ENCODE measurements around the gene THYN1. TPM values are rescaled to one million over a fixed set of nuclear protein-coding genes. Genes with fewer than 3 reads are reported as not detected.
A peak's percentile ranks its signal among the peaks of the same experiment; 100 is the strongest.

THYN1 gene
- total RNA-seq, 1 experiment from 2014 or later = 33.6 TPM

GRCh38 chr11:134254433-134255183 is 1.5 kb upstream of the THYN1 start:
- CTCF ChIA-PET = interaction anchor here (0.5 to 1.2 kb wide), 3 partner anchors 7 to 232 kb away, joined by 3 to 25 read pairs (median 4); no protein-coding TSS in a partner anchor

More at GRCh38 chr11:134254433-134255183, 1.5 kb upstream of the THYN1 start:
- POLR2A ChIA-PET = interaction anchor here (0.6 to 0.7 kb wide), 2 partner anchors 30 to 204 kb away, joined by 3 to 5 read pairs; partner anchors contain the start of gene VPS26B
- Histone ChIP-seq H3K27ac (ENCODE audit: low read length) (peak overlapping the region; percentile 73), H3K9me3 (ENCODE audit: control insufficient read depth, insufficient read depth, low read depth, low read length) (no peaks in the 10 kb centered on the region), H3K36me3 (ENCODE audit: control insufficient read depth, insufficient read depth, low read length) (no peaks in the 10 kb centered on the region), H3K27me3 (ENCODE audit: control insufficient read depth, insufficient read depth, low read length) (no peaks in the 10 kb centered on the region), H3K4me3 (ENCODE audit: low read depth in 2 of 2, low read length in 2 of 2) (peak overlapping the region; percentile 99), H3K4me1 (ENCODE audit: control insufficient read depth, insufficient read depth, low read length) (peaks cover 17% of the 10 kb centered on the region)
- TF ChIP-seq POLR2AphosphoS5 (IDR thresholded peaks at IDR 0.05; ENCODE audit: low read depth, low read length) = no peak
- TF ChIP-seq TCF7L2 (IDR thresholded peaks at IDR 0.05; ENCODE audit: low read depth, low read length) = no peak
- TF ChIP-seq REST (IDR thresholded peaks at IDR 0.05; ENCODE audit: insufficient read depth in 1 of 2, low read depth in 2 of 2, low read length in 1 of 2) = no peak
- no peak for TF ChIP-seq SIN3A (IDR thresholded peaks at IDR 0.05; ENCODE audit: borderline replicate concordance, insufficient read depth, low read depth, low read length)
- TF ChIP-seq CTCF (IDR thresholded peaks at IDR 0.05) = no peak
- TSS peak; percentile 64 for BruUV-seq (replicated peaks)
- in situ Hi-C loops (cut with HindIII; ENCODE audit: low pct_unique_long_range_greater_than_20kb, low sequenced_read_pairs) = no loop called here
- ATAC-seq (no peak), DNase-seq (ENCODE audit: low read depth, low spot score) (no peak)
- intact Hi-C loops (cut with micrococcal nuclease; ENCODE audit: unreplicated experiment) = no loop called here

Measured in Panc1 (cell line).